Stimulated activated CD8-positive, alpha-beta memory T cell treated with anti-CD3 and anti-CD28 coated beads, Interleukin-7, amount 100 ng/mL, for 4 hours (primary cell): Measurements from ENCODE around the gene TVP23A.

ENCODE experiments used
- DNase-seq, 2 donors: peaks; one replicate each; pipeline ENCODE4 v3.0.0-alpha.2; 2020; ENCODE audit warnings: low read depth in 2 of 2

Gene TVP23A

GRCh38 chr16:10817963-10818941 is at the start of gene TVP23A:
Gene TVP23A, minus strand, starts transcription at chr16:10818794. Its CDS starts 301 bp downstream, at chr16:10818493.
- DNase-seq, result no peak

- no peak for DNase-seq
These were observed 49.6 kb upstream of the TVP23A start for GRCh38 chr16:10868104-10868595.

GRCh38 chr16:10867199-10867598 is 48.6 kb upstream of the TVP23A start:
- DNase-seq, result no peak

GRCh38 chr16:10865991-10866966 is 47.7 kb upstream of the TVP23A start:
- DNase-seq, result no peak

- no peak for DNase-seq
These were observed 43.8 kb upstream of the TVP23A start for GRCh38 chr16:10862438-10862837.

GRCh38 chr16:10859658-10860057 is 41.1 kb upstream of the TVP23A start:
- no peak for DNase-seq

GRCh38 chr16:10859020-10859419 is 40.4 kb upstream of the TVP23A start:
- no peak for DNase-seq

GRCh38 chr16:10858203-10858602 is 39.6 kb upstream of the TVP23A start:
- DNase-seq, result no peak

- DNase-seq, result no peak
These were observed 37.4 kb upstream of the TVP23A start for GRCh38 chr16:10856042-10856441.

- no peak for DNase-seq
These were observed 34.4 kb upstream of the TVP23A start for GRCh38 chr16:10852948-10853347.

GRCh38 chr16:10852286-10852685 is 33.7 kb upstream of the TVP23A start:
- DNase-seq, result no peak

GRCh38 chr16:10851512-10851911 is 32.9 kb upstream of the TVP23A start:
- DNase-seq, result no peak

GRCh38 chr16:10850478-10850850 is 31.9 kb upstream of the TVP23A start:
- DNase-seq, result no peak

- DNase-seq, result no peak
These were observed 31.3 kb upstream of the TVP23A start for GRCh38 chr16:10849736-10850477.

- no peak for DNase-seq
These were observed 28.6 kb upstream of the TVP23A start for GRCh38 chr16:10847176-10847575.

- no peak for DNase-seq
These were observed 27.8 kb upstream of the TVP23A start for GRCh38 chr16:10846213-10846998.

- no peak for DNase-seq
These were observed 22.1 kb upstream of the TVP23A start for GRCh38 chr16:10840703-10841102.

GRCh38 chr16:10839279-10839666 is 20.7 kb upstream of the TVP23A start:
- no peak for DNase-seq

GRCh38 chr16:10838621-10839278 is 20.2 kb upstream of the TVP23A start:
- DNase-seq, result no peak
